ENCODE results near the gene KRTAP2-1.
"Not testable (repeated sequence)": the region's sequence is repeated elsewhere in the genome, so short reads cannot be mapped to it uniquely, and the experiment has no call there.

KRTAP2-1 gene, protein sequence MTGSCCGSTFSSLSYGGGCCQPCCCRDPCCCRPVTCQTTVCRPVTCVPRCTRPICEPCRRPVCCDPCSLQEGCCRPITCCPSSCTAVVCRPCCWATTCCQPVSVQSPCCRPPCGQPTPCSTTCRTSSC

DNA sequence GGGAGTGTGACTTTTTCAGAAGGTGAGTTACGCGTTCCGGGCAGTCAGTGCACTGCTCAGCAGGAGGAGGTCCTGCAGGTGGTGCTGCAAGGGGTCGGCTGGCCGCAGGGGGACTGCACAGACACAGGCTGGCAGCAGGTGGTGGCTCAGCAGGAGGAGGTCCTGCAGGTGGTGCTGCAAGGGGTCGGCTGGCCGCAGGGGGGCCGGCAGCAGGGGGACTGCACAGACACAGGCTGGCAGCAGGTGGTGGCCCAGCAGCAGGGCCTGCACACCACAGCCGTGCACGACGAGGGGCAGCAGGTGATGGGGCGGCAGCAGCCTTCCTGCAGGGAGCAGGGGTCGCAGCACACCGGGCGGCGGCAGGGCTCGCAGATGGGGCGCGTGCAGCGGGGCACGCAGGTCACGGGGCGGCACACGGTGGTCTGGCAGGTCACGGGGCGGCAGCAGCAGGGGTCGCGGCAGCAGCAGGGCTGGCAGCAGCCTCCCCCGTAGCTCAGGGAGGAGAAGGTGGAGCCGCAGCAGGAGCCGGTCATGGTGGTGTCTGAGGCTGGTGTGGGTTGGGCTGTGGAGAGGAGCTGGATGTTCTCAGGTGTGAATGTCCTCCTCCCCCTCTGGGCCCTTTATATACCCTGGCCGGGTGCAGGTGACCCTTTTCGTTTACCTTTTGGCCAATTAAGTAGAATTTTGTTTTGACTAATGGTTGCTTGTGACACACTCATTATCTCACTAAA lies at the start of gene KRTAP2-1:
Gene KRTAP2-1, minus strand, starts transcription at position 582 of the 731 bp plus-strand sequence. Its CDS starts 49 bp downstream, at position 533.
- H3K9me3 Mint-ChIP-seq; H3K4me3 Mint-ChIP-seq; H3K36me3 Mint-ChIP-seq (ENCODE audit: low read depth); H3K4me1 Mint-ChIP-seq (ENCODE audit: low read depth); H3K27ac Mint-ChIP-seq: not testable (repeated sequence)
- H3K27me3 Mint-ChIP-seq (ENCODE audit: low read depth) = peaks cover 13% of the 10 kb centered on the region

DNA sequence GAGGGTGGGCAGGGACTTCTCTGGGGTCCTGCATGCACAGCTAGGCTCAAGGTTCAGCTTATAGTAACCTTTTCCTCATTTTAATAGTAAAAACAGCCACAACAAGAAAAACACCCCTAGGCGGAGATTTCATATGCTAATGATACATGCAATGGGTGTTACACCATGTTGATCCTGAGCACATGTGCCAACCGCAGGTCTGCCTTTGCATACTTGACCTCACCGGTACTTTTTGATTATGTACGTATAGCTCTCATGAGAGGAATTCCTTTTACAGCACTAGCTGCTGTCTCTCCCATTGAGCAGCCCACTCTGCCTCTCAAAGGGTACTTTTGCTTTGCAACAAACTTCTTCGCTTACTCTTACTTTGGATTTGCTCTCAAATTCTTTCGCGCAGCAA lies 48.9 kb upstream of the KRTAP2-1 start:
- peaks cover 3% of the 10 kb centered on the region for H3K27me3 Mint-ChIP-seq (ENCODE audit: low read depth)
- H3K36me3 Mint-ChIP-seq (ENCODE audit: low read depth) = no peaks in the 10 kb centered on the region
- no peak overlapping the region for H3K4me3 Mint-ChIP-seq
- H3K4me1 Mint-ChIP-seq (ENCODE audit: low read depth) = no peaks in the 10 kb centered on the region
- H3K9me3 Mint-ChIP-seq = peaks cover 5% of the 10 kb centered on the region
- H3K27ac Mint-ChIP-seq = no peak overlapping the region

DNA sequence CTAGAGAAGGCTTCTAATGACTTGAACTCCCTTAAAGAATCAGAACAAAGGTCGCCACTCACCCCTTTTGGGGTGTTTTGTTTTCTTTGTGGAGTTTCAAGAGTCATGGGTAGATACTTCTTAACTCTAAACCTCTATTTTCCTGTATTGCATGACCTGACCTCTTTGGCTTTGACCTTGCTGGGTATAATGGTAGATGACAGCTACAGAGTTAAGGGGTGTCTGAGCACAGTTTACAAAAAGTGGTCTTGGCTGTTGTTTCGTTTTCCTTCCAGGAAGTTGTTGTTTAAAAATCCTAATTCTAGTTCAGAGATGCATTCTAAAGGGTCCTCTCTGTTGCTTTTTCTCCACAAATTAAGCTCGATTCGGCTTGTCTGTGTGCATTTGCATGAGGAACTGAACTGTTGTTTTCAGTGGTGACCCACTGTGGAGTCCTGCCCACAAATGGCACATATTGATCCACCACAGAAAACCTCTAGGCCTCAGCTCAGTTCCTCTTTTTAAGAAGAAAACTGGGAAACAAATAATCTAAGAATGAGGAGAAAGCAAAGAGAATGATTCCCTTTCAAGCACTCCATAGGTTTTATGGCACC lies 41.7 kb upstream of the KRTAP2-1 start:
- not testable (repeated sequence) for H3K4me1 Mint-ChIP-seq (ENCODE audit: low read depth); H3K4me3 Mint-ChIP-seq; H3K9me3 Mint-ChIP-seq; H3K36me3 Mint-ChIP-seq (ENCODE audit: low read depth); H3K27ac Mint-ChIP-seq
- H3K27me3 Mint-ChIP-seq (ENCODE audit: low read depth) = peaks cover 11% of the 10 kb centered on the region

DNA sequence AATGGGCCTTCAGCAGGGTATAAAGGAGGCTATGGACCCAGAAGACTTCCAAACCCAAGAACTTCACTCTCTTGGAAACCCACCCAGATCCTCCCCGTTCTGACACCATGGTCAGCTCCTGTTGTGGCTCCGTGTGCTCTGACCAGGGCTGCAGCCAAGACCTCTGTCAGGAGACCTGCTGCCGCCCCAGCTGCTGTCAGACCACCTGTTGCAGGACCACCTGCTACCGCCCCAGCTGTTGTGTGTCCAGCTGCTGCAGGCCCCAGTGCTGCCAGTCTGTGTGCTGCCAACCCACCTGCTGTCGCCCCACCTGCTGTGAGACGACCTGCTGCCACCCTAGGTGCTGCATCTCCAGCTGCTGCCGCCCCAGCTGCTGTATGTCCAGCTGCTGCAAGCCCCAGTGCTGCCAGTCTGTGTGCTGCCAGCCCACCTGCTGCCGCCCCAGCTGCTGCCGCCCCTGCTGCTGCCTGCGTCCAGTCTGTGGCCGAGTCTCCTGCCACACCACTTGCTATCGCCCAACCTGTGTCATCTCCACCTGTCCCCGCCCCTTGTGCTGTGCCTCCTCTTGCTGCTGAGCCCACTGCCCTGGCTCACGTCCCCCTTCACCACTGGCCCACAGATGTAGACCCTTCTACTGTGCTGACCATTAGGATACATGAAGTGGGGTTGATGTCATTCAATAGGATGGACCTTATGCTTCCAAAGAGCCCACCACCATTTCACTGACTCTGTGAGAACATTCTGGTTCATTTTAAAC lies 37.2 kb upstream of the KRTAP2-1 start, which contains the start of gene KRTAP4-7:
Gene KRTAP4-7, plus strand, starts transcription at position 51 of the 757 bp plus-strand sequence. Its CDS starts 57 bp downstream, at position 108.
- H3K27me3 Mint-ChIP-seq (ENCODE audit: low read depth); H3K4me1 Mint-ChIP-seq (ENCODE audit: low read depth); H3K9me3 Mint-ChIP-seq; H3K27ac Mint-ChIP-seq; H3K4me3 Mint-ChIP-seq; H3K36me3 Mint-ChIP-seq (ENCODE audit: low read depth): not testable (repeated sequence)

DNA sequence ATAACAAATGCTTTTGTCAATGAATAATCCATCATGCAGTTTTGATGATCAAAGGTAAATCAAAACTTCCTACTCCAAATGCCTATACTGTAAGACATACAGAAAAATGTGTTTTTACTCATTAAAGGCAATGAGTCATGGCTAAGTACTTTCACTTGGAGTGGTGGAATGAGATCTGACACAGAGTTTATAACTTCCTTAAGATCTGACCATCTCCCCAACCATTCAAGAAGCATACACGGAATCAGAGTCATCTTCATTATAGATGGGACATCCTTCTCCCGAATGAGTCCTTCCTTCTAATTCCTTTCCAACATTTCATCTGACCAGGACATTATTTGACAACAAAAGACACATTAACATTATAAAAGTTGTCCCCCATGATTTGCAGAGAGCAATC lies 36.3 kb upstream of the KRTAP2-1 start:
- not testable (repeated sequence) for H3K4me3 Mint-ChIP-seq; H3K9me3 Mint-ChIP-seq; H3K4me1 Mint-ChIP-seq (ENCODE audit: low read depth); H3K27me3 Mint-ChIP-seq (ENCODE audit: low read depth); H3K36me3 Mint-ChIP-seq (ENCODE audit: low read depth); H3K27ac Mint-ChIP-seq

DNA sequence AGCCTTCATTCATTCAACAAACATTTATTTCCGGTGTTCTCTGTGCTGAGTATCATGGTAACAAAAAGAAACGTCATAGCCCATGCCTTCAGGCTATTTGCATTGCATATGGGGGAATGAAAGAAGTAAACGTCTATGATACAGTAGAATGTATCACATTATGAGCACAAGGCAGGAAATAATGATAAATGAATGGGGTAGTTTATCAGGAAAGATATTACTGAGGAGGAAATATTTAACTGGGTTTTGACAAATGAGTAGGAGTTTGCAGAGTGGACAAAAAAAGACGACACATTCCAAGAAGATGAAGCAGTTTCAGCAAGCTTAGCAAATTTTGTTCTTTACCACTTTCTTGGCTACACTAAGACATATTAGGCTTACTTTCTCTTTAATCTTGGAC lies 35.5 kb upstream of the KRTAP2-1 start:
- H3K27ac Mint-ChIP-seq = no peak overlapping the region
- H3K4me3 Mint-ChIP-seq = no peak overlapping the region
- no peaks in the 10 kb centered on the region for H3K4me1 Mint-ChIP-seq (ENCODE audit: low read depth)
- H3K27me3 Mint-ChIP-seq (ENCODE audit: low read depth) = peaks cover 10% of the 10 kb centered on the region
- H3K9me3 Mint-ChIP-seq = no peaks in the 10 kb centered on the region
- H3K36me3 Mint-ChIP-seq (ENCODE audit: low read depth) = no peaks in the 10 kb centered on the region

DNA sequence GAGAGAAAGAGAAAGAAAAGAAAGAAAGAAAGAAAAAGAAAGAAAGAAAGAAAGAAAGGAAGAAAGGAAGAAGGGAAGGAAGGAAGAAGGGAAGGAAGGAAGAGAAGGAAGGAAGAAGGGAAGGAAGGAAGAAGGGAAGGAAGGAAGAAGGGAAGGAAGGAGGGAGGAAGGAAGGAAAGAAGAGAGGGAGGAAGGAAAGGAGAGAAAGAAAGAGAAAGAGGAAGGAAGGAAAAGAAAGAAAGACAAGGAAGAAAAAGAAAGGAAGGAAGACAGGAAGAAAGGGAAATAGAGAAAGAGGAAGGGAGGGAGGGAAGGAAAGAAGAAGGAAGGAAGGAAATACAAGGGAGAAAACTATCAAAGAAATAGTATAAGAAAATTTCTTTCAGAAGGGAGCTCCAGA lies 29.7 kb upstream of the KRTAP2-1 start:
- no peaks in the 10 kb centered on the region for H3K36me3 Mint-ChIP-seq (ENCODE audit: low read depth)
- H3K9me3 Mint-ChIP-seq = no peaks in the 10 kb centered on the region
- H3K27ac Mint-ChIP-seq = no peak overlapping the region
- H3K4me1 Mint-ChIP-seq (ENCODE audit: low read depth) = no peaks in the 10 kb centered on the region
- H3K4me3 Mint-ChIP-seq = no peak overlapping the region
- peaks cover 14% of the 10 kb centered on the region for H3K27me3 Mint-ChIP-seq (ENCODE audit: low read depth)

DNA sequence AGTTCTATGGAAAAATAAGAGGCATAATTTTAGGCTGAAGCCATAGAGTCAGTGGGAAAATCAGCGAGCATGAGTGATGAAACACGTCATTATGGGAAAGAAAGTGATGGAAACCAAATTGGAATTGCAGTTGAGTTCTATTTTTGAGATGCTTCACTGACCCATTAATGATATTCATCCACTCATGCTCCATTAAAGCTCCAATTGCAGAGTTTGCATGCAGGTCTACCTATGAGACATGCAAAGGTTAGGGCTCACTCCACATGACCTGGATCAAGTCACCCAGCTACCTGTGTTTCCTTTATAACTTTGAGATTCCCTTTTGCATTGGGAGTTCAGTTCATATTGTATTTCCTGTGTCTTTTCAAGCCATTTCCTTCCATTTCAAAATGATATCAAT lies 26.6 kb upstream of the KRTAP2-1 start:
- H3K4me1 Mint-ChIP-seq (ENCODE audit: low read depth) = no peaks in the 10 kb centered on the region
- H3K27me3 Mint-ChIP-seq (ENCODE audit: low read depth) = peaks cover 11% of the 10 kb centered on the region

DNA sequence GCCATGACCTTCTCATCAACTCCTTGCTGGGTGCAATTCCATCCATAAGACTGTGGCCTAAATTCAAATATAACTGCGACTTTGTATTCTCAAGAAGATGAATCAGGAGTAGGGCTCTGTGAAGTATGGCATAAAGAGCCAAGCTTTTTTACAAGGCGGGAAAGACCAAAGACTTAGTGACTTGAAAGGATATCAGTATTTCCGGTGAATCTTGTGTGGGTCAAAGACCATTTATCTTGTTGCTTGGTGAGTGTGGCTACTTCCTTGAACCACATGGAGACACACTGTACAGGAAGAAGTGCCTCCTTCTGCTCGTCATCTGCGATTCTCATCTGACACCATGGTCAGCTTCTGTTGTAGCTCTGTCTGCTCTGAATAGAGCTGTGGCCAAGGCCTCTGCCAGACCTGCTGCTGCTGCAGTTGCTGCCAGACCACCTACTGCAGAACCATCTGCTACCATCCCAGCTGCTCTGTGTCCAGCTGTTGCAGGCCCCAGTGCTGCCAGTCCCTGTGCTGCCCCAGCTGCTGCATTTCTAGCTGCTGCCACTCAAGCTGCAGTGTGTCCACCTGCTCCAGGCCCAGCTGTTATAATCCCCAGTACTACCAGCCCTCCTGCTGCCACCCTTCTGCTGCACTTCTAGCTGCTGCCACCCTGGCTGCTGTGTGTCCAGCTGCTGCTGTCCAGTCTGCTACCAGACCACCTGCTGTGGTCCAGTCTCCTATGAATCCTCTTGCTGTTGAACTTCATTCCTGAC lies 24.7 kb upstream of the KRTAP2-1 start:
- Mint-ChIP-seq H3K36me3 (ENCODE audit: low read depth) (no peaks in the 10 kb centered on the region), H3K27me3 (ENCODE audit: low read depth) (peaks cover 9% of the 10 kb centered on the region), H3K4me1 (ENCODE audit: low read depth) (no peaks in the 10 kb centered on the region), H3K4me3 (no peak overlapping the region), H3K27ac (no peak overlapping the region), H3K9me3 (no peaks in the 10 kb centered on the region)

More for the DNA sequence above, 26.6 kb upstream of the KRTAP2-1 start:
- H3K4me3 Mint-ChIP-seq = no peak overlapping the region
- H3K9me3 Mint-ChIP-seq = no peaks in the 10 kb centered on the region
- H3K27ac Mint-ChIP-seq = no peak overlapping the region
- H3K36me3 Mint-ChIP-seq (ENCODE audit: low read depth) = no peaks in the 10 kb centered on the region

DNA sequence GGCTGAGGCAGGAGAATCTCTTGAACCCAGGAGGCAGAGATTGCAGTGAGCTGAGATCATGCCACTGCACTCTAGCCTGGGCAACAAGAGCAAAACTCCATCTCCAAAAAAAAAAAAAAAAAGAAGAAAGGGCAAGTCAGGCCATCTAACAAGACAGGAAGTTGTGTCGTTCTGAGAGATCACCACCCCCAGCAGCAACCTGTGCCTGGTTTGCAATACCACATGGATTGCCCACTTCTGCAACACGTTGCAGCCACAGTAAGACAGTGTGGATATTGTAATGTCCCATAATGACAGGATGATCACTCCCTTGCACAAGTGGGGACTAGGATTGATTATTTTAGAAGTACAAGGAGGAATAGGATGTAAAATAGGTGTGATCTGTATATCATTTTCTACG lies 21.9 kb upstream of the KRTAP2-1 start:
- Mint-ChIP-seq H3K27ac (no peak overlapping the region), H3K36me3 (ENCODE audit: low read depth) (no peaks in the 10 kb centered on the region), H3K9me3 (no peaks in the 10 kb centered on the region), H3K27me3 (ENCODE audit: low read depth) (no peaks in the 10 kb centered on the region), H3K4me3 (no peak overlapping the region), H3K4me1 (ENCODE audit: low read depth) (no peaks in the 10 kb centered on the region)

DNA sequence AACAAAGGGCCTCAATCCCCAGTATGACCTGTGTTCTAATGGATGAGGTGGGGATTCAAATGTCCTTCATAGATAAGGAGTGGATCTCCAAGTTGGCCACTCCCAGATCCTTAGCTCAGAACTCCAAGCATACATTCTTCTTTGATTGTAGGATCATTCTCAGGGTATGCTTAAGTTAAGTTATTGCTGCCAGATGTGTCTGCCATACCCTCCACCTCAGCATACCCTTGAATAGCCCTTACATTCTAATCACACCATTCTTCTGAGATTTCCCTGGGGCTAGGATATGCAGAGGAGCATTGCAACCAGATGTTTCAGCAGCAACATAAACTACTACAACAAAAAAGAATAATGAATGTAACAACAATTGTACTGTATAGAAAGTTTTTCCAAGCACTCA lies 20.2 kb upstream of the KRTAP2-1 start:
- no peaks in the 10 kb centered on the region for H3K36me3 Mint-ChIP-seq (ENCODE audit: low read depth)
- no peak overlapping the region for H3K27ac Mint-ChIP-seq
- H3K9me3 Mint-ChIP-seq = no peaks in the 10 kb centered on the region
- no peaks in the 10 kb centered on the region for H3K27me3 Mint-ChIP-seq (ENCODE audit: low read depth)
- H3K4me3 Mint-ChIP-seq = no peak overlapping the region
- no peaks in the 10 kb centered on the region for H3K4me1 Mint-ChIP-seq (ENCODE audit: low read depth)

DNA sequence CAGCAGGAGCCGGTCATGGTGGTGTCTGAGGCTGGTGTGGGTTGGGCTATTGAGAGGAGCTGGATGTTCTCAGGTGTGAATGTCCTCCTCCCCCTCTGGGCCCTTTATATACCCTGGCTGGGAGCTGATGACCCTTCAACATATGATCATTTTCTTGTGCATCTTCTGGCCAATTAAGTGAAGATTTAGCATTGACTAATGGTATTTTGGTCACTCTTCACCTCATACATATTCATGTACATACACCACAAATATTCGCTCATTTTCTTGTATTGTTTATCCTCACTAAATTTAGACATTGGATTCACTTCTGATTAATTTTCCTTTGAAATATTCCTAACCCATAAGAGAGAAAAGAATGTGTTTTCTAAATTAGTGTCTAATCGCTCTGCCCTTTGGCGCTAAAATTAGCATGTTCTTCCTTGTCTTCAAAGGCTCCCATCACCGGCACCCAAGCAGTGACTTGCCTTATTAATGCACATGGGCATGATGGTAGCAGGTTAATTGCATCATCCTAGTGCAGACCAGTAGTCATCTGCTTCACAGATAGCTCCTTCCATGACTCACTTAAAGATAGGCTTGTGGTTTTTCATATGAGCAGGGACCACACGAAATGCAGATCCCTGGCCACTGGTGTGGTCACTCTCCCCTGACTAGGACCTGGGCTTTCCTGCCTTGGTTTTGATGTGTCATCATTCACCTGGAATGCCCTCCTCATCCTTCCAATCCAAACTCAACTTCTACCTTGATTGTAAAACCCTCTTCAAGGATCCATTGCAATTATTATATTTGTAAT lies 18.9 kb upstream of the KRTAP2-1 start, which contains the start of gene KRTAP2-4:
Gene KRTAP2-4, minus strand, starts transcription at position 51 of the 796 bp plus-strand sequence. Its CDS starts 34 bp downstream, at position 17.
- H3K27ac Mint-ChIP-seq = no peak within 1 kb of the TSS
- peaks cover 10% of the 10 kb centered on the region for H3K27me3 Mint-ChIP-seq (ENCODE audit: low read depth)

DNA sequence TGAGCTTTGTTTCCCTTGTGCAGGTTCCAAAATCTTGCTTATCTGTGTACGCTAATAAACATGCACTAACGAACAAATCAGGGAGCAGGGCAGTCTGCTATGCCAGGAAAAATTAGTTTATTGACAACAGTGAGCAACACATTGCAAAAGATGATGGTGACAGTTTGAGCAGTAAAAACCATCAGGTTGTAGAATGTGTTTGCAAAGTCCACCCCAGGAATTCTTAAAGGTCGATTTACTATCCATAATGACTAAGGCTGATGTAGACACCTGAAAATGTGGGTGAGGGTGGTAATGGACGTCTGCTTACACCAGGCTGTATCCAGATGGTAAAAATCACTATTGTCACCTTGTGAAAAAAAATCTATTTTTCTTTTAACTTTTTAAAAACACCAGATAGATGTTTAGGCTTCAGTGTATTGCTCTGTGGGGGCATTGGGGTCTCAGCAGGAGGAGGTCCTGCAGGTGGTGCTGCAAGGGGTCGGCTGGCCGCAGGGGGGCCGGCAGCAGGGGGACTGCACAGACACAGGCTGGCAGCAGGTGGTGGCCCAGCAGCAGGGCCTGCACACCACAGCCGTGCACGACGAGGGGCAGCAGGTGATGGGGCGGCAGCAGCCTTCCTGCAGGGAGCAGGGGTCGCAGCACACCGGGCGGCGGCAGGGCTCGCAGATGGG lies 18.0 kb upstream of the KRTAP2-1 start:
- not testable (repeated sequence) for H3K4me1 Mint-ChIP-seq (ENCODE audit: low read depth); H3K27ac Mint-ChIP-seq; H3K36me3 Mint-ChIP-seq (ENCODE audit: low read depth); H3K4me3 Mint-ChIP-seq; H3K9me3 Mint-ChIP-seq
- H3K27me3 Mint-ChIP-seq (ENCODE audit: low read depth) = peaks cover 18% of the 10 kb centered on the region

More for the DNA sequence above, 18.9 kb upstream of the KRTAP2-1 start, which contains the start of gene KRTAP2-4:
- H3K9me3 Mint-ChIP-seq = no peaks in the 10 kb centered on the region
- H3K4me3 Mint-ChIP-seq = no peak within 1 kb of the TSS
- H3K4me1 Mint-ChIP-seq (ENCODE audit: low read depth) = no peaks in the 10 kb centered on the region
- no peaks in the 10 kb centered on the region for H3K36me3 Mint-ChIP-seq (ENCODE audit: low read depth)
